ENCODE results near the gene MYCBPAP. TPM values are rescaled to one million over a fixed set of nuclear protein-coding genes. Genes with fewer than 3 reads are reported as not detected.
A peak's percentile ranks its signal among the peaks of the same experiment; 100 is the strongest.

MYCBPAP gene, protein sequence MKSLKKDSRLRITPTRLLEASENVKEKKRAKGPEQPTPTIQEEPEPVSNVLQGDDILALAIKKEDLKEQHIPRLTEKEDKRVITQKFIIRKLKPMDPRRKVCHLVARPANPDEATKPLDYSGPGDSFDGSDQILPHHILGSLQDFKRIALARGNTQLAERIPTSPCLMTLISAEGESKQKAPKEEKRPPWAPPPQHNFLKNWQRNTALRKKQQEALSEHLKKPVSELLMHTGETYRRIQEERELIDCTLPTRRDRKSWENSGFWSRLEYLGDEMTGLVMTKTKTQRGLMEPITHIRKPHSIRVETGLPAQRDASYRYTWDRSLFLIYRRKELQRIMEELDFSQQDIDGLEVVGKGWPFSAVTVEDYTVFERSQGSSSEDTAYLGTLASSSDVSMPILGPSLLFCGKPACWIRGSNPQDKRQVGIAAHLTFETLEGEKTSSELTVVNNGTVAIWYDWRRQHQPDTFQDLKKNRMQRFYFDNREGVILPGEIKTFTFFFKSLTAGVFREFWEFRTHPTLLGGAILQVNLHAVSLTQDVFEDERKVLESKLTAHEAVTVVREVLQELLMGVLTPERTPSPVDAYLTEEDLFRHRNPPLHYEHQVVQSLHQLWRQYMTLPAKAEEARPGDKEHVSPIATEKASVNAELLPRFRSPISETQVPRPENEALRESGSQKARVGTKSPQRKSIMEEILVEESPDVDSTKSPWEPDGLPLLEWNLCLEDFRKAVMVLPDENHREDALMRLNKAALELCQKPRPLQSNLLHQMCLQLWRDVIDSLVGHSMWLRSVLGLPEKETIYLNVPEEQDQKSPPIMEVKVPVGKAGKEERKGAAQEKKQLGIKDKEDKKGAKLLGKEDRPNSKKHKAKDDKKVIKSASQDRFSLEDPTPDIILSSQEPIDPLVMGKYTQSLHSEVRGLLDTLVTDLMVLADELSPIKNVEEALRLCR
- total RNA-seq (2022), result 1.3 and 2.7 TPM in 2 replicates
- Bru-seq, nascent RNA, result percentile 33 among the genes with signal in this experiment
- percentile 24 among the genes with signal in this experiment for BruChase-seq, experiment 1, labeled RNA remaining after a 2-hour chase
- percentile 24 among the genes with signal in this experiment for BruChase-seq, experiment 2, labeled RNA remaining after a 6-hour chase
- long read RNA-seq, partial matches to known transcripts, result 0 of 2 reads
- long read RNA-seq, other reads (novel, unspliced or antisense), result 2 of 2 reads

DNA sequence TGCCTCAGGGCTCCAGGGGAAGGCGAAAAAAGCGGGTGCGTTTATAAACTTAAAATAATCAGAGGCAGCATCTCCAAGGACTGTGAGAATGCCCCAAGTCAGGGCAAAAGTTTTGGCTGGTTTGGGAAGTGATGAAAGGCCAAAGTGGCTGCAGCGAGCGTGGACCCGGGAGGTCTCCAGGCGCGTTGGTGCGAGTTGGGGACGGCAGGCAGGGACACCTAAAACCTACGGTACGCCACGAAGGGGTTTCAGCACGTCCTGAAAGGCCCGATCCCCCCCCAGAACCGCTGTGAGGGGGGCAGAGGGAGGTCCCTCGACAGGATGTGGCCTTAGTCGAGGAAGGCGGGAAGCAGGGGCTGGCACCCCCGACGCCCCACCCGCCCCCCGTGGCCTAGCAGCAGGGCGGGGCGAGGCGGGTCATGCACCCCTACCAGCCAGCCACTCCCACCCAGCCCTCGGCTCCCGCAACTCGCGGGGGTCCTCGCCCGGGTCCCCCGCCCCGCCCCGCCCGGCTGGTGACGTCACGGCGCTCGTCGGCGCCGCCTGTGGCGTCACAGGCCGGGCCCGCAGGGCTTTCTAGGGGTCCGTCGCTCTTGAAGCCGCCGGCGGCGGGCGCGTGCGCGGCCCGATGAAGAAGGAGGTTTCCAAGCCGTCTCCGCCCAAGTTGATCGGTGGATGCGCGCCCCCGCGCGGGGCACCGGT is at the start of gene MYCBPAP:
Gene MYCBPAP (plus strand): TSS at position 569 of the 702 bp plus-strand sequence. CDS start 236 bp downstream, outside the sequence.
- Histone ChIP-seq H3K9me3 (no peaks in the 10 kb centered on the region), H3K4me1 (peaks cover 16% of the 10 kb centered on the region), H3K27me3 (replicated peaks; ENCODE audit: control insufficient read depth, insufficient read depth, low read length) (no peaks in the 10 kb centered on the region), H3K36me3 (ENCODE audit: control insufficient read depth, insufficient read depth, low read length) (no peaks in the 10 kb centered on the region), H3K4me3 (ENCODE audit: low read depth, low read length) (peak within 1 kb of the TSS; percentile 36)
- Mint-ChIP-seq H3K4me1 (ENCODE audit: low read depth, unreplicated experiment) (peaks cover 15% of the 10 kb centered on the region), H3K36me3 (ENCODE audit: insufficient read depth, unreplicated experiment) (peaks cover 11% of the 10 kb centered on the region), H3K27me3 (ENCODE audit: insufficient read depth, unreplicated experiment) (no peaks in the 10 kb centered on the region), H3K27ac (ENCODE audit: unreplicated experiment) (peak within 1 kb of the TSS; percentile 58), H3K9me3 (ENCODE audit: unreplicated experiment) (no peaks in the 10 kb centered on the region), H3K4me3 (ENCODE audit: unreplicated experiment) (peak within 1 kb of the TSS; percentile 67)
- TSS peak; percentile 66 for BruUV-seq (replicated peaks)
- POLR2A ChIA-PET, result no interaction called here
- CTCF ChIA-PET, result interaction anchor here (0.6 to 0.9 kb wide), 3 partner anchors 30 to 188 kb away, joined by 3 to 7 read pairs (median 6); partner anchors contain the start of gene LRRC59
- peak; percentile 90 to 92 for DNase-seq
- intact Hi-C loops (cut with micrococcal nuclease; ENCODE audit: unreplicated experiment), result loop anchor here (2.0 kb wide), 1 partner anchor 29 kb away; the partner anchor contains the start of gene RSAD1
- TF ChIP-seq, protein P1, sequence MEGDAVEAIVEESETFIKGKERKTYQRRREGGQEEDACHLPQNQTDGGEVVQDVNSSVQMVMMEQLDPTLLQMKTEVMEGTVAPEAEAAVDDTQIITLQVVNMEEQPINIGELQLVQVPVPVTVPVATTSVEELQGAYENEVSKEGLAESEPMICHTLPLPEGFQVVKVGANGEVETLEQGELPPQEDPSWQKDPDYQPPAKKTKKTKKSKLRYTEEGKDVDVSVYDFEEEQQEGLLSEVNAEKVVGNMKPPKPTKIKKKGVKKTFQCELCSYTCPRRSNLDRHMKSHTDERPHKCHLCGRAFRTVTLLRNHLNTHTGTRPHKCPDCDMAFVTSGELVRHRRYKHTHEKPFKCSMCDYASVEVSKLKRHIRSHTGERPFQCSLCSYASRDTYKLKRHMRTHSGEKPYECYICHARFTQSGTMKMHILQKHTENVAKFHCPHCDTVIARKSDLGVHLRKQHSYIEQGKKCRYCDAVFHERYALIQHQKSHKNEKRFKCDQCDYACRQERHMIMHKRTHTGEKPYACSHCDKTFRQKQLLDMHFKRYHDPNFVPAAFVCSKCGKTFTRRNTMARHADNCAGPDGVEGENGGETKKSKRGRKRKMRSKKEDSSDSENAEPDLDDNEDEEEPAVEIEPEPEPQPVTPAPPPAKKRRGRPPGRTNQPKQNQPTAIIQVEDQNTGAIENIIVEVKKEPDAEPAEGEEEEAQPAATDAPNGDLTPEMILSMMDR (IDR thresholded peaks at IDR 0.05; ENCODE audit: insufficient read depth in 1 of 2, low read depth in 1 of 2, low read length in 1 of 2, severe bottlenecking in 1 of 2, unreplicated experiment in 1 of 2), result peak; percentile 35 to 53

DNA sequence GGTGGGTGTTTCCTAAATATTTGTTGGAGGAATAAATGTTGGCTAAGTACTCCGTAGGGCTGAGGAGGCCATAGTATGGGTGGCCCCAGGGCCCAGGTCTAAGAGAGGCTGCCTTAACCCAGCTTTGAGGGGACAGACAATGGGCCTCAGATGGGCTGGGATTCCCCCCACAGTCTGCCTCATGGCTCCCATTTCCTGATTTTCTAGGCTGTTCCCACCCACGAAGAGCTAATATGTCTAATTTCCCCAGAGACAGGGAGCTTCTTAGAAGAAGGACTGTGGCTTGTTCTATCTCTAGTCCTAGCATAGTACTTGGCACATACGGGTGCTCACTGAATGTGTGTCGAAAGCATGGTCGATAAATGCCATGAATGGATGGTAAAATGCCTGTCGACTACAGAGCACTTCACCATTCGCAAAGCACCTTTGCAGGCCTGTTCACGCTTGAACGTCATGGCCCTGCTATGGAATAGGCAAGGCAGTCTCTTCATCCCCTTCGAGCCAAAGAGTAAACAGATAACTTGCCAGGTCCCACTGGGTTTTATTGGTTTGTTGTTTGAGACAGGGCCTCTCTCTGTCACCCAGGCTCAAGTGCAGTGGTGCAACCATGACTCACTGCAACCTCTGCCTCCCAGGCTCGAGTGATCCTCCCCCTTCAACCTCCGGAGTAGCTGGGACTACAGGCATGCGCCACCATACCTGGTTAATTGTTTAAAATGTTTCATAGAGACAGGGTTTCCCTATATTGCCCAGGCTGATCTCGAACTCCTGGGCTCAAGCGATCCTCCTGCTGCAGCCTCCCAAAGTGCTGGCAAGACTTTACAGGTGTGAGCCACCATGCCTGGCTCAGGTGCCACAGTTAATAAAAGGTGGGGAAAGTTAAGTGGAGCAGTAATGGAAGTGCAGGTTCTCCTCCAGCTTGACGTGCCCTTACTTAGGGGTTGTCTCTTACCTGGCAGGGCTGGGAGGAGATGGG is 49.2 kb upstream of the MYCBPAP start:
- Histone ChIP-seq H3K27me3 (replicated peaks; ENCODE audit: control insufficient read depth, insufficient read depth, low read length) (no peaks in the 10 kb centered on the region), H3K4me1 (peaks cover 16% of the 10 kb centered on the region), H3K36me3 (ENCODE audit: control insufficient read depth, insufficient read depth, low read length) (peaks cover 4% of the 10 kb centered on the region), H3K9me3 (no peaks in the 10 kb centered on the region), H3K4me3 (ENCODE audit: low read depth, low read length) (no peak overlapping the region)
- peaks cover 18% of the 10 kb centered on the region for H3K4me1 Mint-ChIP-seq (ENCODE audit: low read depth, unreplicated experiment)
- intact Hi-C loops (cut with micrococcal nuclease; ENCODE audit: unreplicated experiment), result no loop called here
- ChIA-PET POLR2A (no interaction called here), CTCF (interaction anchor here (0.6 to 2.4 kb wide), 5 partner anchors 21 to 324 kb away, joined by 3 to 8 read pairs (median 4); partner anchors contain the start of genes ACSF2 and LRRC59)
- peak; percentile 66 to 70 for DNase-seq
- H3K27ac Mint-ChIP-seq (ENCODE audit: unreplicated experiment), result peak overlapping the region; percentile 26
- H3K4me3 Mint-ChIP-seq (ENCODE audit: unreplicated experiment), result no peak overlapping the region
- peaks cover 18% of the 10 kb centered on the region for H3K36me3 Mint-ChIP-seq (ENCODE audit: insufficient read depth, unreplicated experiment)
- no TSS peak for BruUV-seq (replicated peaks)
- H3K9me3 Mint-ChIP-seq (ENCODE audit: unreplicated experiment), result no peaks in the 10 kb centered on the region
- TF ChIP-seq, protein P1 (IDR thresholded peaks at IDR 0.05; ENCODE audit: insufficient read depth in 1 of 2, low read depth in 1 of 2, low read length in 1 of 2, severe bottlenecking in 1 of 2, unreplicated experiment in 1 of 2), result no peak
- H3K27me3 Mint-ChIP-seq (ENCODE audit: insufficient read depth, unreplicated experiment), result no peaks in the 10 kb centered on the region
